ENCODE data around the gene TMEM256. TPM values are rescaled to one million over a fixed set of nuclear protein-coding genes. Genes with fewer than 3 reads are reported as not detected.

Gene TMEM256
- total RNA-seq, 4 donors from 2014 or later, result 26.0 to 131 (median 115) TPM

DNA sequence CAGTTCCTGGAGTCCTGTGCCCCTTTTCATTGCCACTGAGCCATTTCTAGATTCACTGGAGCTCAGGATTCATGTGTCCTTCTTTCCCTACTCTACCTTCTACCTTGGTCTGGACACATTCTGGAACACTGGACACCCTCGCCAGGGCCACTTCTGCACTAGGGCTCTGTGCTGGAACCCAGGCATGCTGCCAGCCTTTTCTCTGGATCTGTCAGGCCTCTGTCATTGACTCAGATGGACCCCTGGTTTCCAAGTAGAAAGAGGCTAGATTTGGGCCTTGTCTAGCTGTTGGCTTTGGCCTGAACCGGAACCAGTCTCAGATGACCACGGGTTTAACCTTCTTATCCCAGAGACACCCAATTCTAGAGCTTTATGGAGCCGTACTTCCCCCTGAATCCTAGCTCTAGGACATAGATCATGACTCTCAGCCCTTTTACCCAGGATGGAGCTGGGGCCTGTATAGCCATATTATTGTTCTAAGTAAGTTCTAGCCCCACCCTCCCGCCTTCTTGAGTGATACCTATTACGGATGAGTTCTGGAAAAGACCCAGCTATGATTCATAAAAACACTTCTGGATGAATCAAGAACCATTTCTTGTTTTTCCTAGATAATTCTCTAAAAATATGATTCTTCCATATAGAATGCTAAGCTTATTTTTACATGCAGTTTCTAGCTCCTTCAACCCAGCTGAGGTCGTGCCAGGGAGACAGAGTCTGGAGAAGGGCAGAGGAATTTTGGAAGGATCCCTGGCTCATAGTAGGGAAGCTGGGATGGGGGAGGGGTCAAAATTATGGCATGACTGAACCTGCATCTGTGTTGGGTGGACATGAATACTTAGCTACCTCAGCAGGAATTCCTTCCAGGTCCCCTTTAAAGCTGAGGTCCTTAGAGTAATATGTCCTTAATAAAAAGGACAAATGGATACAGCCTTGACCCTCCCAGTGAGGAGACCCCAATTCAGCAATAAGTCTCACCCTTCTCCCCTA lies 39.9 kb upstream of the TMEM256 start:
- intact Hi-C loops (cut with DNase I; ENCODE audit: low total_unique reads), result no loop called here
- TF ChIP-seq POLR2A (IDR thresholded peaks at IDR 0.05), result no peak
- TF ChIP-seq, protein P1, sequence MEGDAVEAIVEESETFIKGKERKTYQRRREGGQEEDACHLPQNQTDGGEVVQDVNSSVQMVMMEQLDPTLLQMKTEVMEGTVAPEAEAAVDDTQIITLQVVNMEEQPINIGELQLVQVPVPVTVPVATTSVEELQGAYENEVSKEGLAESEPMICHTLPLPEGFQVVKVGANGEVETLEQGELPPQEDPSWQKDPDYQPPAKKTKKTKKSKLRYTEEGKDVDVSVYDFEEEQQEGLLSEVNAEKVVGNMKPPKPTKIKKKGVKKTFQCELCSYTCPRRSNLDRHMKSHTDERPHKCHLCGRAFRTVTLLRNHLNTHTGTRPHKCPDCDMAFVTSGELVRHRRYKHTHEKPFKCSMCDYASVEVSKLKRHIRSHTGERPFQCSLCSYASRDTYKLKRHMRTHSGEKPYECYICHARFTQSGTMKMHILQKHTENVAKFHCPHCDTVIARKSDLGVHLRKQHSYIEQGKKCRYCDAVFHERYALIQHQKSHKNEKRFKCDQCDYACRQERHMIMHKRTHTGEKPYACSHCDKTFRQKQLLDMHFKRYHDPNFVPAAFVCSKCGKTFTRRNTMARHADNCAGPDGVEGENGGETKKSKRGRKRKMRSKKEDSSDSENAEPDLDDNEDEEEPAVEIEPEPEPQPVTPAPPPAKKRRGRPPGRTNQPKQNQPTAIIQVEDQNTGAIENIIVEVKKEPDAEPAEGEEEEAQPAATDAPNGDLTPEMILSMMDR (IDR thresholded peaks at IDR 0.05), result no peak
- peaks cover 0 to 25% of the 10 kb centered on the region in 2 donors for H3K4me1 ChIP-seq
- H3K27ac ChIP-seq, result no peak overlapping the region
- no peak for DNase-seq
- no peaks in the 10 kb centered on the region for H3K36me3 ChIP-seq
- H3K4me3 ChIP-seq, result no peak overlapping the region
- no peaks in the 10 kb centered on the region for H3K9me3 ChIP-seq
- peaks cover 0 to 20% of the 10 kb centered on the region in 2 donors for H3K27me3 ChIP-seq

DNA sequence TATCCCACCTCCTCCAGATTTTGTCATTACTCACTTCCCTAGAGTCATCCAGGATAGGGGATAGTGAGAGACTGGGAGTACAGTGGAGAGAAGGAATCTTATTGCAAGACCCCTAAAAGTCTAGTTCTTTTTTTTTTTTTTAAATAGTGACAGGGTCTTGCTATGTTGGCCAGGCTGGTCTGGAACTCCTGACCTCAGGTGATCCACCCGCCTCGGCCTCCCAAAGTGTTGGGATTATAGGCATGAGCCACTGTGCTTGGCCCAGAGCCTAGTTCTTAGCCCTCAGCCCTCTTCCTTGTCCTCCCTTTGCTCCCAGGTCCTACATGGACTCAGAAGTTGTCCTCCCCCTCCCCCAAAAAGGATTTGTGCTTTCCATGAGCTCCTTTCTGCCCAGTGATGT lies 38.2 kb upstream of the TMEM256 start:
- Histone ChIP-seq H3K4me3 (no peak overlapping the region), H3K9me3 (no peaks in the 10 kb centered on the region), H3K36me3 (no peaks in the 10 kb centered on the region), H3K27ac (no peak overlapping the region), H3K4me1 (peaks cover 0 to 39% of the 10 kb centered on the region in 2 donors), H3K27me3 (peaks cover 0 to 28% of the 10 kb centered on the region in 2 donors)
- intact Hi-C loops (cut with DNase I; ENCODE audit: low total_unique reads), result no loop called here
- TF ChIP-seq, protein P1 (IDR thresholded peaks at IDR 0.05), result no peak
- no peak for TF ChIP-seq POLR2A (IDR thresholded peaks at IDR 0.05)
- DNase-seq, result no peak

- TF ChIP-seq, protein P1 (IDR thresholded peaks at IDR 0.05), result no peak
- no peak for TF ChIP-seq POLR2A (IDR thresholded peaks at IDR 0.05)
- no peak for DNase-seq
- Histone ChIP-seq H3K36me3 (no peaks in the 10 kb centered on the region), H3K4me3 (no peak overlapping the region), H3K27ac (peak overlapping the region in 1 of 2 donors; percentile 12), H3K4me1 (peaks cover 0 to 39% of the 10 kb centered on the region in 2 donors), H3K9me3 (no peaks in the 10 kb centered on the region), H3K27me3 (peaks cover 0 to 28% of the 10 kb centered on the region in 2 donors)
- intact Hi-C loops (cut with DNase I; ENCODE audit: low total_unique reads), result no loop called here
These were observed 37.4 kb upstream of the TMEM256 start for GRCh38 chr17:7441266-7441665.

DNA sequence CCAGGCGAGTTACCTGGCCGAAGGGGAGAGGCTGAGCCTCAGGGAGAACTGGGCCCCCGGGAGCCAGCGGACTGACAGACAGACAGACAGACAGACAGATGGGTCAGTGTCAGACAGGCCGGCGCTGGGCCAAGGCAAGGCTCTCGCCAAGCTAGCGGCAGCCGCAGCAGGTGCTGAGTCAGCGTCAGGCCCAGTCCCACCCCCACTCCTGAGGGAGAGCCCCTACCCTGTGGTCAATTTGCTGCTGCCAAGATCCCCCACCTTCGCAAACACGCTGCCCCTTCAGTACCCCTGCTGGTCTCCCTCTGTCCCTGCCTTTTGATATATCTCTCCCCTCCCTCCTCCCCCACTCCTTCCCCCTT lies 36.9 kb upstream of the TMEM256 start:
- Histone ChIP-seq H3K27ac (peak overlapping the region; percentile 12 to 36), H3K36me3 (no peaks in the 10 kb centered on the region), H3K4me3 (no peak overlapping the region), H3K9me3 (no peaks in the 10 kb centered on the region), H3K27me3 (peaks cover 0 to 27% of the 10 kb centered on the region in 2 donors), H3K4me1 (peaks cover 0 to 44% of the 10 kb centered on the region in 2 donors)
- intact Hi-C loops (cut with DNase I; ENCODE audit: low total_unique reads), result no loop called here
- peak in 1 of 2 donors; percentile 38 for DNase-seq
- TF ChIP-seq, protein P1 (IDR thresholded peaks at IDR 0.05), result no peak
- TF ChIP-seq POLR2A (IDR thresholded peaks at IDR 0.05), result no peak

Data from uterus (tissue), 4 donors.